GM23248 (cell line): ENCODE measurements around the gene NOL9. TPM values are rescaled to one million over a fixed set of nuclear protein-coding genes. Genes with fewer than 3 reads are reported as not detected.

Experiments
- DNase-seq: peaks from one replicate; pipeline ENCODE4 v3.0.0-alpha.2; 2015
- H2AFZ ChIP-seq: fragments of 200-600 bp; sonication (generic); 2 replicates; pipeline ENCODE4 v1.6.1; 2016; ENCODE audit warnings: antibody characterized with exemption
- H3F3A ChIP-seq: fragments of 200-600 bp; sonication (generic); 2 replicates; pipeline ENCODE4 v1.6.1; 2016; ENCODE audit warnings: mild to moderate bottlenecking, antibody characterized with exemption, mixed run types; ENCODE audit not compliant: insufficient read depth
- H3K27ac ChIP-seq: fragments of 200-600 bp; sonication (generic); 2 replicates; pipeline ENCODE4 v1.5.1; 2016; ENCODE audit warnings: mild to moderate bottlenecking
- H3K27me3 ChIP-seq: fragments of 200-600 bp; sonication (generic); replicated peaks from 2 replicates; pipeline ENCODE4 v1.6.1; 2016; ENCODE audit warnings: mild to moderate bottlenecking; ENCODE audit not compliant: insufficient read depth
- H3K36me3 ChIP-seq: fragments of 200-600 bp; sonication (generic); 2 replicates; pipeline ENCODE4 v1.6.1; 2016; ENCODE audit warnings: low read depth, mild to moderate bottlenecking
- H3K4me1 ChIP-seq: fragments of 200-600 bp; sonication (generic); 2 replicates; pipeline ENCODE4 v1.6.1; 2016; ENCODE audit warnings: mild to moderate bottlenecking; ENCODE audit not compliant: insufficient read depth
- H3K4me2 ChIP-seq: fragments of 200-600 bp; sonication (generic); one replicate; pipeline ENCODE4 v1.6.1; 2016; ENCODE audit warnings: mild to moderate bottlenecking; ENCODE audit not compliant: unreplicated experiment
- H3K4me3 ChIP-seq: fragments of 200-600 bp; sonication (generic); 2 replicates; pipeline ENCODE4 v1.5.1; 2016; ENCODE audit warnings: mild to moderate bottlenecking
- H3K79me2 ChIP-seq: fragments of 200-600 bp; sonication (generic); 2 replicates; pipeline ENCODE4 v1.6.1; 2016; ENCODE audit warnings: mild to moderate bottlenecking; ENCODE audit not compliant: insufficient read depth
- H3K9ac ChIP-seq: fragments of 200-600 bp; sonication (generic); 2 replicates; pipeline ENCODE4 v1.6.1; 2016; ENCODE audit warnings: mild to moderate bottlenecking
- H3K9me2 ChIP-seq: fragments of 200-600 bp; sonication (generic); 2 replicates; pipeline ENCODE4 v1.6.1; 2016; ENCODE audit warnings: mixed run types, mild to moderate bottlenecking, moderate library complexity; ENCODE audit not compliant: insufficient read depth
- H3K9me3 ChIP-seq: fragments of 200-600 bp; sonication (generic); one replicate; pipeline ENCODE4 v1.6.1; 2017; ENCODE audit warnings: low read depth
- H4K20me1 ChIP-seq: fragments of 200-600 bp; sonication (generic); 2 replicates; pipeline ENCODE4 v1.6.0; 2016; ENCODE audit not compliant: insufficient read depth
- EZH2 ChIP-seq: fragments of 200-600 bp; sonication (generic); IDR thresholded peaks from 2 replicates; pipeline ENCODE4 v1.6.1; 2018; ENCODE audit warnings: antibody characterized with exemption, mild to moderate bottlenecking; ENCODE audit not compliant: insufficient read depth, poor library complexity, severe bottlenecking
- EZH2phosphoT487 ChIP-seq: fragments of 200-600 bp; sonication (generic); IDR thresholded peaks from 2 replicates; pipeline ENCODE4 v1.6.1; 2018; ENCODE audit warnings: antibody characterized with exemption, moderate library complexity, mild to moderate bottlenecking, low read depth; ENCODE audit not compliant: insufficient read depth
- WGBS, 2 experiments: methylation state at CpG; one replicate each; pipeline ENCODE4 v1.1.6; 2015 to 2017; ENCODE audit warnings: low lambda C conversion rate in 2 of 2, low coverage in 1 of 2; ENCODE audit errors: missing lambda C conversion rate in 2 of 2; 5-methylcytosine and 5-hydroxymethylcytosine counted together
- in situ Hi-C: fragments of 300-500 bp; cut with MboI; formaldehyde crosslinking; loops from 2 replicates; pipeline ENCODE4 v1.15.0; 2020
- polyA plus RNA-seq: library from polyadenylated mRNA; unstranded; fragments of >200 nt; fragmentation: Nextera tagmentation; extraction: Ambion mirVana; gene quantifications from 2 replicates; pipeline ENCODE4 v1.2.1, GENCODE V29; 2016
- total RNA-seq: library from RNA; depleted of rRNA; stranded (reverse); fragments of >200 nt; shearing (Covaris generic); gene quantifications from 2 replicates; pipeline ENCODE4 v1.2.3, GENCODE V29; 2014

Gene NOL9
- total and polyA plus RNA-seq, 2 experiments from 2014 or later = 13.0 to 27.8 TPM

DNA sequence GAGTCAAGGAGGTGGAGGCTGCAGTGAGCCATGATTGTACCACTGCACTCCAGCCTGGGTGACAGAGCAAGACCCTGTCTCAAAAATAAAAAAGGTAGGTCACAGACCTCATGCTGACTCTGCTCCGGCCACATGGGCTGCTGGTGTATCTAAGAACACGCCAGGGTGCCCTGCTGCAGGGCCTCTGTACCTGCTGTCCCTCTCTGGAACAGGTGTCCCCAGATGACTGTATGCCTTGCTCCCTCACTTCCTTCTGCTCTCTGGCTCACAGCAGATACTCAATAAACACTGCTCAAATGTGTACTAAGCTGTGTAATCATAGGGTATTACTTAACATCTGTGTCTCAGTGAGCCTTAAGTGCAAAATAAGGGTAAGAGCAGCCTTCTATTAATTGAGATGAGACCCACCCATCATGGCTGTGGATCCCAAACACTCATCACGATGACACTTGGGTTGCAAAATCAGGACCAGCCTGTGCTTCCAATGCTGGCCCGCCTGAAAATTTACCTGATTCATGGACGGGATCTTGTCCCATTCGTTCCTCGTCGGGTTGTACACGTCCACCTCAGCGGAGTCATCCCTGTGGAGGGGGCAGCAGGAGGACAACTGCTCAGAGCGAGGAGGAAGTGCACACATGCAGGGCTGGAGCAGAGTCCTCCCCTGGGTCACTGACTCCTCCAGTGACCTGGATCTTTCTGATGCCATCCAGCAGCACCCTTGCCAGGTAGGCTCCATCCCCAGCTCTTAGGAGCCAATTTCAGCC, 40.8 kb upstream of the NOL9 start:
- H3K4me2 ChIP-seq = no peak overlapping the region
- TF ChIP-seq EZH2phosphoT487 (no peak), EZH2 (no peak)
- H3K9me3 ChIP-seq = no peaks in the 10 kb centered on the region
- peaks cover 88% of the 10 kb centered on the region for H3K79me2 ChIP-seq
- no peak for DNase-seq
- WGBS, 2 experiments = 91 to 92% methylated on average over 11 of the region's 11 CpGs
- H3K27ac ChIP-seq = no peak overlapping the region
- no peak overlapping the region for H3K4me3 ChIP-seq
- no peak overlapping the region for H2AFZ ChIP-seq
- no peaks in the 10 kb centered on the region for H3K9me2 ChIP-seq
- in situ Hi-C loops = no loop called here
- H3K9ac ChIP-seq = no peak overlapping the region
- no peaks in the 10 kb centered on the region for H3K27me3 ChIP-seq
- H3K36me3 ChIP-seq = peaks cover 39% of the 10 kb centered on the region
- peaks cover 4% of the 10 kb centered on the region; the same call in 1 of the 2 replicates for H3K4me1 ChIP-seq
- H4K20me1 ChIP-seq = no peaks in the 10 kb centered on the region; the same call in 1 of the 2 replicates
- H3F3A ChIP-seq = peaks cover 9% of the 10 kb centered on the region

DNA sequence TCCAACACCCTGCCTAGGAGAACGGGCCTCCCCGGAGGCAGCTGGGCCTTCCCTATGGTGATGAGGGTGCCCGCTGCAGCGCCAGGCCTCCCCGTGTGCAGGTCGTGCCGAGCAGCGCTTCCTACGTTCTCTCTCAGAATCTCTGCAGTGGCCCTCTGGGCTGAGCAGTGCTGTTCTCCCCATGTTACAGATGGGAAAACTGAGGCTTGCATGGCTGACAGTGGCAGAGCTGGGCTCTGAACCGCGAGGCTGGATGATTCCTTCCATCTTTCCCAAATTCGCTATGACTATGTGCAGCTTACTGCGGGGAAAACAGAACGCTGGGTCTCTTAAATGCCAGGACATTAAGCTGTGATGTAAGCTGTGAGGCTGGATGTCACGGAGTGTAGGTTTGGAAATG, 39.5 kb upstream of the NOL9 start:
- WGBS, 2 experiments = 91 to 93% methylated on average over 15 of the region's 15 CpGs
- H3K27me3 ChIP-seq = no peaks in the 10 kb centered on the region
- DNase-seq = no peak
- no peak overlapping the region for H3K4me3 ChIP-seq
- H3K9me3 ChIP-seq = no peaks in the 10 kb centered on the region
- H3K27ac ChIP-seq = no peak overlapping the region
- no peaks in the 10 kb centered on the region for H4K20me1 ChIP-seq
- H3K9ac ChIP-seq = no peak overlapping the region
- H3K9me2 ChIP-seq = no peaks in the 10 kb centered on the region
- TF ChIP-seq EZH2 (no peak), EZH2phosphoT487 (no peak)
- peaks cover 22% of the 10 kb centered on the region for H3F3A ChIP-seq
- in situ Hi-C loops = no loop called here
- H3K4me2 ChIP-seq = no peak overlapping the region
- no peaks in the 10 kb centered on the region for H3K4me1 ChIP-seq
- peaks cover 75% of the 10 kb centered on the region for H3K79me2 ChIP-seq
- H3K36me3 ChIP-seq = peaks cover 39% of the 10 kb centered on the region
- no peak overlapping the region for H2AFZ ChIP-seq

DNA sequence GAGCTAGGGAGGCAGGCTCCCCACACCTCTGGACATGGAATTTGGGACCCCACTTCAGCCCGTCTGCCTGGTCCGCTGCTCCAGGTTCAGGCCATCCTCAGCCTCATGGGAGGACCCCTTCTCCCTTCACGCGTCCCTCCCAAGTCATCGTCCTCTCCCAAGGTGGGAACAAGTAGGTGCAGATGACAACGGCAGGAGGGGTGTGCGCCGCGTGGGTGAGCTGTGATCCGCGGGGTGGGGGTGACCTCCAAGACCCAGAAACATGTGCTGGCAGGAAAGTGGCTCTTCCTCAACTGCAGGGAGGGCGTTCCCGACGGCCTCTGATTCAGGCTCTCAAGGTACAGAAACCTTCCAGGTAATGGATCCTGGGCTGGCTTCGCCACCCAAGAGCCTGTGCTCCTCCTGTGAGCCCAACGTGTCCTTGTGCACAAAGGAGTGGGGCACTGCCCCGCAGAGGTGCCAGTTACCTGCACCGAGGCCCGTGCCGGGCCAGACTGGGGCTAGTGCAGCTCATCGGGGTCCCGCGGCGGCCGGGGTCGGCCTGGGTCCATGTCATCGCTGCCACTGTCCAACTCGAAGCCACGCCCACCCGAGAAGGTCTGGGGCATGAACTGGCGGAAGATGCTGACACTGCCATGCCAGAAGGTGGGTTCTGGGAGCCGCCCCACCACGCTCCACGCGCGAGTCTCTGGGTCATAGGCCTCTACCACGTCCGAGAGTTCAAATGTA, 38.7 kb upstream of the NOL9 start:
- WGBS, 2 experiments = 96 to 97% methylated on average over 36 to 38 of the region's 38 CpGs
- Histone ChIP-seq H3K79me2 (peaks cover 67% of the 10 kb centered on the region), H3K4me1 (no peaks in the 10 kb centered on the region), H3K36me3 (peaks cover 39% of the 10 kb centered on the region), H3K27me3 (no peaks in the 10 kb centered on the region), H3K27ac (no peak overlapping the region), H4K20me1 (no peaks in the 10 kb centered on the region), H3K4me3 (no peak overlapping the region), H3K9ac (no peak overlapping the region), H3F3A (peaks cover 23% of the 10 kb centered on the region), H3K9me2 (no peaks in the 10 kb centered on the region), H2AFZ (no peak overlapping the region), H3K4me2 (no peak overlapping the region), H3K9me3 (no peaks in the 10 kb centered on the region)
- no peak for DNase-seq
- TF ChIP-seq EZH2 (no peak), EZH2phosphoT487 (no peak)
- in situ Hi-C loops = no loop called here

DNA sequence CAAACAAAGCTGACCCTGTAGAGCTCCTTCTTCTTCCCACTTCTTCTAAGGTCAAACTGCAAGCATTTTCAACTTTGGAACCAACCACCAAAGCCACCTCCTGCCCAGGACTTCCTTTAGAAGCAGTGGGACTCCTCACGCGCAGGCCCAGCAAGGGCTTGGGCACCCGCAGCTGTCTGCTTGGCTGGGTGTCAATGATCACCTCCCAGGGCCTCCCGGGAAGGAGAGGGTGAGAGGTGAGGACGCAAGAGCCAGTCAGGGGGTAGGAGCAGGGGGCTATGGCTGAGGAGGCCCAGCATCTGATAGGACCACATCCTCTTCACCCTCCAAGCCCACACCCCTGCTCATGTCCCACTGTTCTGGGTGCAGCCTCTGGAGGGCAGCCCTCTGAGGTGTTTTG, 38.1 kb upstream of the NOL9 start:
- Histone ChIP-seq H2AFZ (no peak overlapping the region), H3K4me3 (no peak overlapping the region), H3K36me3 (peaks cover 39% of the 10 kb centered on the region), H3K4me2 (no peak overlapping the region), H3K27ac (no peak overlapping the region), H3K9ac (no peak overlapping the region), H3F3A (peaks cover 23% of the 10 kb centered on the region), H3K4me1 (no peaks in the 10 kb centered on the region), H3K27me3 (no peaks in the 10 kb centered on the region), H3K9me2 (no peaks in the 10 kb centered on the region), H3K9me3 (no peaks in the 10 kb centered on the region), H4K20me1 (no peaks in the 10 kb centered on the region), H3K79me2 (peaks cover 61% of the 10 kb centered on the region)
- TF ChIP-seq EZH2phosphoT487 (no peak), EZH2 (no peak)
- no peak for DNase-seq
- in situ Hi-C loops = no loop called here
- 61 to 67% methylated on average over 5 of the region's 5 CpGs for WGBS, 2 experiments
